ENCODE results near the gene CDH4.

DNA sequence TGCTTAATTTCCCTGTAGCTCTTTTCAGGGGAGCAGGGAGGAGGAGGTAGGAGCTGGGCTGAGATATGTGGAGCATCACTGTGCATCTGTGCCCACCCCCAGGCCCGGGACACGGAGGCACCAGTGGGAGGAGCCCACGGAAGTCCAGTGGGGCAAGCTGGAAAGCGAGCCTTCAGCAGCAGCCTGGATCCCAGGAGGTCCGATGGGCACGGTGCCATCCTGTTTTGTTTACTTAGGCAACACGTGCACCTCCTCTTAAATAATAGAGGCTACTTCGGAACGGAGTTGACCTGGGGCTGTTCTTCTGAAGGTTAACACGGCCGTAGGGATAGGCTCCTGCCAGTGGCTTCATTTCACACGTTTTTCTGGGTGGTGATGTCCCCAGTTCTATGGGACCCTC is 51.6 kb downstream of the CDH4 start:
- TF ChIP-seq, protein P1, sequence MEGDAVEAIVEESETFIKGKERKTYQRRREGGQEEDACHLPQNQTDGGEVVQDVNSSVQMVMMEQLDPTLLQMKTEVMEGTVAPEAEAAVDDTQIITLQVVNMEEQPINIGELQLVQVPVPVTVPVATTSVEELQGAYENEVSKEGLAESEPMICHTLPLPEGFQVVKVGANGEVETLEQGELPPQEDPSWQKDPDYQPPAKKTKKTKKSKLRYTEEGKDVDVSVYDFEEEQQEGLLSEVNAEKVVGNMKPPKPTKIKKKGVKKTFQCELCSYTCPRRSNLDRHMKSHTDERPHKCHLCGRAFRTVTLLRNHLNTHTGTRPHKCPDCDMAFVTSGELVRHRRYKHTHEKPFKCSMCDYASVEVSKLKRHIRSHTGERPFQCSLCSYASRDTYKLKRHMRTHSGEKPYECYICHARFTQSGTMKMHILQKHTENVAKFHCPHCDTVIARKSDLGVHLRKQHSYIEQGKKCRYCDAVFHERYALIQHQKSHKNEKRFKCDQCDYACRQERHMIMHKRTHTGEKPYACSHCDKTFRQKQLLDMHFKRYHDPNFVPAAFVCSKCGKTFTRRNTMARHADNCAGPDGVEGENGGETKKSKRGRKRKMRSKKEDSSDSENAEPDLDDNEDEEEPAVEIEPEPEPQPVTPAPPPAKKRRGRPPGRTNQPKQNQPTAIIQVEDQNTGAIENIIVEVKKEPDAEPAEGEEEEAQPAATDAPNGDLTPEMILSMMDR (IDR thresholded peaks at IDR 0.05) = no peak
- no peak for TF ChIP-seq POLR2AphosphoS5 (IDR thresholded peaks at IDR 0.05; ENCODE audit: low read depth, low read length)
- no peak for TF ChIP-seq REST (IDR thresholded peaks at IDR 0.05; ENCODE audit: insufficient read depth in 1 of 2, low read depth in 2 of 2, low read length in 1 of 2)
